Upper lobe of right lung (tissue), 1 donor: ENCODE measurements around the gene ERCC5. TPM values are rescaled to one million over a fixed set of nuclear protein-coding genes. Genes with fewer than 3 reads are reported as not detected.

Experiments used
- ATAC-seq: fragments of 200-7000 bp; cut with Tn5 transposase; one replicate; pipeline ENCODE4 v1.9.1; 2020; ENCODE audit warnings: mild to moderate bottlenecking, moderate library complexity
- DNase-seq: peaks from one replicate; pipeline ENCODE4 v3.0.0-alpha.2; 2020
- H3K27ac ChIP-seq: fragments of 200-600 bp; one replicate; pipeline ENCODE4 v1.8.0; 2022
- H3K27me3 ChIP-seq: fragments of 200-600 bp; one replicate; pipeline ENCODE4 v1.8.0; 2022; ENCODE audit warnings: mild to moderate bottlenecking
- H3K36me3 ChIP-seq: fragments of 200-600 bp; one replicate; pipeline ENCODE4 v1.8.0; 2022
- H3K4me1 ChIP-seq: fragments of 200-600 bp; one replicate; pipeline ENCODE4 v1.8.0; 2022
- H3K4me3 ChIP-seq: fragments of 200-600 bp; one replicate; pipeline ENCODE4 v1.8.0; 2022; ENCODE audit warnings: mild to moderate bottlenecking
- H3K9me3 ChIP-seq: fragments of 200-600 bp; one replicate; pipeline ENCODE4 v1.8.0; 2022
- CTCF ChIP-seq: fragments of 200-600 bp; IDR thresholded peaks from one replicate; pipeline ENCODE4 v1.8.0; 2022; ENCODE audit warnings: antibody characterized with exemption
- intact Hi-C: fragments of 100-400 bp; cut with DNase I; formaldehyde crosslinking; loops from one replicate; pipeline ENCODE4 v1.11.0; 2022
- total RNA-seq: library from RNA; stranded (reverse); fragmentation: NEBNext Ultra II Directional; extraction: Animal tissue kit (Norgen Biotek cat#: 25700); gene quantifications from one replicate; pipeline ENCODE4 v1.2.1, GENCODE V29; 2021
- donor health status: DM: no; HTN: yes; CAD: no; lungs with severe emphysema.

Gene ERCC5
- total RNA-seq, 1 donor from 2014 or later: 50.7 TPM

GRCh38 chr13:102805680-102806079 is 40.2 kb upstream of the ERCC5 start:
- H3K4me3 ChIP-seq: no peak overlapping the region
- ATAC-seq (no peak), DNase-seq (no peak)
- H3K27ac ChIP-seq: no peak overlapping the region
- no peaks in the 10 kb centered on the region for H3K9me3 ChIP-seq
- no peaks in the 10 kb centered on the region for H3K27me3 ChIP-seq
- TF ChIP-seq CTCF: no peak
- intact Hi-C loops: no loop called here
- peaks cover 22% of the 10 kb centered on the region for H3K4me1 ChIP-seq
- H3K36me3 ChIP-seq: no peaks in the 10 kb centered on the region

GRCh38 chr13:102807699-102808098 is 38.1 kb upstream of the ERCC5 start:
- Histone ChIP-seq H3K27ac (no peak overlapping the region), H3K4me3 (no peak overlapping the region), H3K4me1 (peaks cover 2% of the 10 kb centered on the region), H3K36me3 (no peaks in the 10 kb centered on the region), H3K27me3 (no peaks in the 10 kb centered on the region), H3K9me3 (no peaks in the 10 kb centered on the region)
- ATAC-seq: no peak
- no peak for TF ChIP-seq CTCF
- DNase-seq: no peak
- intact Hi-C loops: no loop called here

GRCh38 chr13:102812611-102813287 is 33.1 kb upstream of the ERCC5 start:
- no peak for TF ChIP-seq CTCF
- H3K36me3 ChIP-seq: peaks cover 14% of the 10 kb centered on the region
- no peak overlapping the region for H3K4me3 ChIP-seq
- no peaks in the 10 kb centered on the region for H3K27me3 ChIP-seq
- H3K4me1 ChIP-seq: no peaks in the 10 kb centered on the region
- intact Hi-C loops: no loop called here
- no peaks in the 10 kb centered on the region for H3K9me3 ChIP-seq
- ATAC-seq (no peak), DNase-seq (no peak)
- H3K27ac ChIP-seq: no peak overlapping the region

GRCh38 chr13:102814025-102814607 is 31.7 kb upstream of the ERCC5 start:
- Histone ChIP-seq H3K4me3 (no peak overlapping the region), H3K9me3 (no peaks in the 10 kb centered on the region), H3K36me3 (peaks cover 14% of the 10 kb centered on the region), H3K27ac (no peak overlapping the region), H3K4me1 (no peaks in the 10 kb centered on the region), H3K27me3 (no peaks in the 10 kb centered on the region)
- intact Hi-C loops: no loop called here
- no peak for ATAC-seq
- DNase-seq: no peak
- TF ChIP-seq CTCF: no peak

GRCh38 chr13:102814793-102815192 is 31.0 kb upstream of the ERCC5 start:
- DNase-seq (no peak), ATAC-seq (no peak)
- intact Hi-C loops: no loop called here
- H3K4me1 ChIP-seq: no peaks in the 10 kb centered on the region
- H3K27ac ChIP-seq: no peak overlapping the region
- H3K9me3 ChIP-seq: no peaks in the 10 kb centered on the region
- no peaks in the 10 kb centered on the region for H3K27me3 ChIP-seq
- no peak for TF ChIP-seq CTCF
- peaks cover 14% of the 10 kb centered on the region for H3K36me3 ChIP-seq
- no peak overlapping the region for H3K4me3 ChIP-seq
